HL-60 (cell line): ENCODE measurements around the gene MYRFL.

Source experiments
- GABPA ChIP-seq: IDR thresholded peaks from 2 replicates; pipeline ENCODE4 v1.6.1; 2012; ENCODE audit warnings: low read depth
- POLR2AphosphoS5 ChIP-seq: IDR thresholded peaks from 2 replicates; pipeline ENCODE4 v1.6.1; 2012; ENCODE audit warnings: low read depth
- SPI1 ChIP-seq: IDR thresholded peaks from 2 replicates; pipeline ENCODE4 v1.6.1; 2012; ENCODE audit warnings: low read depth, mild to moderate bottlenecking, borderline replicate concordance
- TF ChIP-seq, protein P1 (sequence below): IDR thresholded peaks from one replicate; pipeline ENCODE4 v1.5.1; 2011; ENCODE audit warnings: low read length, control low read depth, inconsistent platforms; ENCODE audit not compliant: insufficient read depth
- TF ChIP-seq, protein P2 (sequence below): IDR thresholded peaks from 2 replicates; pipeline ENCODE4 v1.6.1; 2012; ENCODE audit warnings: low read depth; ENCODE audit not compliant: insufficient replicate concordance

DNA sequence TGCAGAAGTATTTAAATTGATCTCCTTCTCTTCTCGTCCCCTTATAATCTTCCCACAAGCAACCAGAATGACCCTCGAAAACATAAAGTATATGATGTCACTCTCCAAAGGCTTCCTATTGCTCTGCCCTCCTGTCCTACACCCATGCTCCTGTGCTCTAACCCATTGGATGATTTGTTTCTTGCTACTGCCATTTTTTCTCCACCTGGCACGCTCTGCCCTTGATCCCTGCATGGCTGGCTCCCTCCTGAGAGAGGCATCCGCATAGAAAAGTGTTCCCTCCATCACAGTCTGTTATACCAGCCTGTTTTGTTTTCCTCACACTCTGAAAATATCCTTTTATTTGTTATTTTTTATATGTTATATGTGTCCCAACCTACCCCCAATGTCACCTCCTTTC, 19.8 kb downstream of the MYRFL start:
- TF ChIP-seq, protein P1, sequence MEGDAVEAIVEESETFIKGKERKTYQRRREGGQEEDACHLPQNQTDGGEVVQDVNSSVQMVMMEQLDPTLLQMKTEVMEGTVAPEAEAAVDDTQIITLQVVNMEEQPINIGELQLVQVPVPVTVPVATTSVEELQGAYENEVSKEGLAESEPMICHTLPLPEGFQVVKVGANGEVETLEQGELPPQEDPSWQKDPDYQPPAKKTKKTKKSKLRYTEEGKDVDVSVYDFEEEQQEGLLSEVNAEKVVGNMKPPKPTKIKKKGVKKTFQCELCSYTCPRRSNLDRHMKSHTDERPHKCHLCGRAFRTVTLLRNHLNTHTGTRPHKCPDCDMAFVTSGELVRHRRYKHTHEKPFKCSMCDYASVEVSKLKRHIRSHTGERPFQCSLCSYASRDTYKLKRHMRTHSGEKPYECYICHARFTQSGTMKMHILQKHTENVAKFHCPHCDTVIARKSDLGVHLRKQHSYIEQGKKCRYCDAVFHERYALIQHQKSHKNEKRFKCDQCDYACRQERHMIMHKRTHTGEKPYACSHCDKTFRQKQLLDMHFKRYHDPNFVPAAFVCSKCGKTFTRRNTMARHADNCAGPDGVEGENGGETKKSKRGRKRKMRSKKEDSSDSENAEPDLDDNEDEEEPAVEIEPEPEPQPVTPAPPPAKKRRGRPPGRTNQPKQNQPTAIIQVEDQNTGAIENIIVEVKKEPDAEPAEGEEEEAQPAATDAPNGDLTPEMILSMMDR, result no peak
- no peak for TF ChIP-seq POLR2AphosphoS5
- TF ChIP-seq GABPA, result no peak
- TF ChIP-seq, protein P2, sequence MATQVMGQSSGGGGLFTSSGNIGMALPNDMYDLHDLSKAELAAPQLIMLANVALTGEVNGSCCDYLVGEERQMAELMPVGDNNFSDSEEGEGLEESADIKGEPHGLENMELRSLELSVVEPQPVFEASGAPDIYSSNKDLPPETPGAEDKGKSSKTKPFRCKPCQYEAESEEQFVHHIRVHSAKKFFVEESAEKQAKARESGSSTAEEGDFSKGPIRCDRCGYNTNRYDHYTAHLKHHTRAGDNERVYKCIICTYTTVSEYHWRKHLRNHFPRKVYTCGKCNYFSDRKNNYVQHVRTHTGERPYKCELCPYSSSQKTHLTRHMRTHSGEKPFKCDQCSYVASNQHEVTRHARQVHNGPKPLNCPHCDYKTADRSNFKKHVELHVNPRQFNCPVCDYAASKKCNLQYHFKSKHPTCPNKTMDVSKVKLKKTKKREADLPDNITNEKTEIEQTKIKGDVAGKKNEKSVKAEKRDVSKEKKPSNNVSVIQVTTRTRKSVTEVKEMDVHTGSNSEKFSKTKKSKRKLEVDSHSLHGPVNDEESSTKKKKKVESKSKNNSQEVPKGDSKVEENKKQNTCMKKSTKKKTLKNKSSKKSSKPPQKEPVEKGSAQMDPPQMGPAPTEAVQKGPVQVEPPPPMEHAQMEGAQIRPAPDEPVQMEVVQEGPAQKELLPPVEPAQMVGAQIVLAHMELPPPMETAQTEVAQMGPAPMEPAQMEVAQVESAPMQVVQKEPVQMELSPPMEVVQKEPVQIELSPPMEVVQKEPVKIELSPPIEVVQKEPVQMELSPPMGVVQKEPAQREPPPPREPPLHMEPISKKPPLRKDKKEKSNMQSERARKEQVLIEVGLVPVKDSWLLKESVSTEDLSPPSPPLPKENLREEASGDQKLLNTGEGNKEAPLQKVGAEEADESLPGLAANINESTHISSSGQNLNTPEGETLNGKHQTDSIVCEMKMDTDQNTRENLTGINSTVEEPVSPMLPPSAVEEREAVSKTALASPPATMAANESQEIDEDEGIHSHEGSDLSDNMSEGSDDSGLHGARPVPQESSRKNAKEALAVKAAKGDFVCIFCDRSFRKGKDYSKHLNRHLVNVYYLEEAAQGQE, result no peak
- TF ChIP-seq SPI1, result no peak
